GM21526 (cell line): ENCODE data around the gene BACH2.
A peak's percentile ranks its signal among the peaks of the same experiment; 100 is the strongest.
"Not testable (repeated sequence)": the region's sequence is repeated elsewhere in the genome, so short reads cannot be mapped to it uniquely, and the experiment has no call there.

Experiments
- ATAC-seq: cut with Tn5 transposase; IDR thresholded peaks from one replicate; pipeline ENCODE4 v1.9.1; 2021; ENCODE audit warnings: moderate library complexity; ENCODE audit not compliant: unreplicated experiment, low FRiP score

Gene BACH2

DNA sequence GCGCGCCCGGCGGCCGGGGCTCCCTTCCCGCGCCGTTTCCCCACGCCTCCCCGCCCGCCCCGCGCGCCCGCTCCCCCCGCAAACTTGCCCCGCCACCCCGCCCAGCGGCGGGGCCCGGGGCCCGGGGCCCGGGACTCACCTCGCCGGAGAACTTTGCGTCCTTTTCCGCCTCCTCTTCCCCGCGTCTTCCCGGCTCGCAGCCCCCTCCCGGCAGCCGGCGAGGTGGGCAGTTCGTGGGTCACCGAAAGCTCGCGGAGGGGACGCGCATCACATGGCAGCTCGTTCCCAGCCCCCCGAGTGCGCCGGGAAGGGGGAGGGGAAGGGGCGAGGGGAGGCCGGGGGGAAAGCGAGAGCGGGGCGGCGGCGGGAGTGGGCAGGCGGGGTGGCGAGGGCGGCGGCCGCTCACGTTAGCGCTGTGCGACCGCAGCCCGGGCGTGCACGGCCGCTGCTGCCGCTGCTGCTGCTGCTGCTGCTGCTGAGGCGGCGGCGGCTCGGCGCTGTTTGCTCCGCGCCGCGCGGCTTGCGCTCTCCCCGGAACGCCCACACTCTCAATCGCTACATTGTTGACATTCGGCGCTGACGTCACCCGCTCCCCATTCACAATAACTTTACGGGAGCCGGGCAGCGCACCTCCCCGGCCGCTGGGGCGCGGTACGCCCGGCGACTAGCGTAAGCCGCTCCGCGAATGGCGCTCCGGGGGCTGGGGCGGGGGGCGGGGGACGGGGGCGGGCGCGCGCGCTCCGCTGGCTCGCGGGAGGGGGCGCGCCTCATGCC, at the start of gene BACH2:
Gene BACH2, minus strand, starts transcription at position 503 of the 774 bp plus-strand sequence. CDS start 287,999 bp downstream, outside the sequence.
- peak; percentile 80 for ATAC-seq

DNA sequence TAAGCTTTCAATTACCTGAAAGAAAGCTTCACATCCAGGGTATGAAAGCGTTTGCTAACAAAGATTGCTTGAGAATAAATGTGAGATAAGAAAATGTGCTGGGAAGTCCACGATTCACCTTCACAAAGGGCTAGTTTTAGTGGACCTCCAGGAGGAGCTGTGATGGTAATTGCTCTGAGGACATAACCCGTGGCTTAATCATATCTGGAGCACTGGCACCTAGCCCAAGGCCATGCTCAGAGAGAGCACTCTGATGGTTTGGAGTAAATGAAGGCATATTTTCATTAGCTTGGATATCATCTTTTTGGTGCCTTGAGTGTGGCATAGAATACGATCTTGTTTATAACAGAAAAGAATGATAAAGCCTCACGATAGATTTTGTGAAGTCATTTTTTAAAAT, 46.9 kb upstream of the BACH2 start:
- no peak for ATAC-seq

DNA sequence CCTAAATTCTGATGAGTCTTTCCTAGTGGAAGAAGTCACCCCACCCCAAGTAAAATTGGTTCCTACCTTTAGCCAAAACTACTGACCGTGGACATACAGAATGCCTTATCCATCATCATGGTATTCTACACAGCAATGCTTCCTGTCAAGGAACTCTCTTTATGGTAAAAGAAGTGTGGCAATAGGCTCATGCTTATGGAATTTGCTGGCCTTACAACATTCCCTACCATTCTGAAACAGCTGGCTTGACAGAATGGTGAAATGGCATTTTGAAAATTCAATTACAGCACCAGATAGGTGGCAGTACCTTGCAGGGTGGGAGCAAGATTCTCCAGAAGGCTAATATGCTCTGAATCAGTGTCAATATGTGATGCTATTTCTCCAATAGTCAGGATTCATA, 41.8 kb upstream of the BACH2 start:
- ATAC-seq, result no peak

DNA sequence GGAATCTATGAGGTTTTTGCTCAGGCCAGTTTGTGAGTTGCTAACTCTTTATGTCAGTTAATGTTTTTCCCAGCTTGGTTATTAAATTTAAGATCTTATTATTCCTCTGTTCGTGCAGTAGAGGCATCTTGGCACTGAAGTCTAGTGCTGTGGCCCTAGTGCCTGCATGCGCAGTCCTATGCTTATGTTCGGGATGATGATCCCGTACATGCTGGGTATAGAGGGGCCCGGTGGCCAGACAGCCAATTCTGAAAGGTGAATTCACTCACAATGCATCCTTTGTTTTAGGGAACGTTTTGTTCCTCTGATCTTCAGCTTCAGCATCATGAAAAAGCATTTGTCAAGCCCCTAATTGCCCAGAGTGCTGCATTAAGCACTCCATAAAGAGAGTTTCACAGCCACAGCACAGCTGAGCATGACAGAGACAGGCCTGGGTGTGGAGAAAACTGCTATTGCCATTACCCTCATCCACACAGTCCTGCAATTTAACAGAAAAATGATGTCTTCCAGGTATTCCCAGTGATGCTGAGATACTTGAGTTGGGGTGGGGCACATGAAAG, 39.8 kb upstream of the BACH2 start:
- no peak for ATAC-seq

DNA sequence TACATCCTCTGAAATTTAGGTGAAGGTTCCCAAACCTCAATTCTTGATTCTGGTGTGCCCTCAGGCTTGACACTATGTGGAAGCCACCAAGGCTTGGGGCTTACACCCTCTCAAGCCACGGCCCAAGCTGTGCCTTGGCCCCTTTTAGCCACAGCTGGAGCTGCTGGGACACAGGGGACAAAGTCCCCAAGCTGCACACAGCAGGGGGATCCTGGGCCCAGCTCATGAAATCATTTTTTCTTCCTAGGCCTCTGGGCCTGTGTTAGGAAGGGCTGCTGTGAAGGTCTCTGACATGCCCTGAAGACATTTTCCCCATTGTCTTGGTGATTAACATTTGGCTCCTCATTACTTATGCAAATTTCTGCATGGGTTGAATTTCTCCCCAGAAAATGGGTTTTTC, 37.3 kb upstream of the BACH2 start:
- ATAC-seq, result no peak

DNA sequence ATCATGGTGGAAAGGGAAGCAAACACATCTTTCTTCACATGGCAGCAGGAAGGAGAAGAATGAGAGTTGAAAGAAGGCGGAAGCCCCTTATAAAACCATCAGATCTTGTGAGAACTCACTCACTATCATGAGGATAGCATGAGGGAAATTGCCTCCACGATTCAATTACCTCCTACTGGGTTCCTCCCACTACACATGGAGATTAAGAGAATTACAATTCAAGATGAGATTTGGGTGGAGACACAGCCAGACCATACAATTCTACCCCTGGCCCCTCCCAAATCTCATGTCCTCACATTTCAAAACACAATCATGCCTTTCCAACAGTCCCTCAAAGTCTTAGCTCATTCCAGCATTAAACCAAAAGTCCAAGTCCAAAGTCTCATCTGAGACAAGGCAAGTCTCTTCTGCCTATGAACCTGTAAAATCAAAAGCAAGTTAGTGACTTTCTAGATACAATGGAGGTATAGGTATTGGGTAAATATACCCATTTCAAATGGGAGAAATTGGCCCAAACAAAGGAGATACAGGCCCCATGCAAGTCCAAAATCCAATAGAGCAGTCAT, 36.4 kb upstream of the BACH2 start:
- ATAC-seq, result not testable (repeated sequence)

DNA sequence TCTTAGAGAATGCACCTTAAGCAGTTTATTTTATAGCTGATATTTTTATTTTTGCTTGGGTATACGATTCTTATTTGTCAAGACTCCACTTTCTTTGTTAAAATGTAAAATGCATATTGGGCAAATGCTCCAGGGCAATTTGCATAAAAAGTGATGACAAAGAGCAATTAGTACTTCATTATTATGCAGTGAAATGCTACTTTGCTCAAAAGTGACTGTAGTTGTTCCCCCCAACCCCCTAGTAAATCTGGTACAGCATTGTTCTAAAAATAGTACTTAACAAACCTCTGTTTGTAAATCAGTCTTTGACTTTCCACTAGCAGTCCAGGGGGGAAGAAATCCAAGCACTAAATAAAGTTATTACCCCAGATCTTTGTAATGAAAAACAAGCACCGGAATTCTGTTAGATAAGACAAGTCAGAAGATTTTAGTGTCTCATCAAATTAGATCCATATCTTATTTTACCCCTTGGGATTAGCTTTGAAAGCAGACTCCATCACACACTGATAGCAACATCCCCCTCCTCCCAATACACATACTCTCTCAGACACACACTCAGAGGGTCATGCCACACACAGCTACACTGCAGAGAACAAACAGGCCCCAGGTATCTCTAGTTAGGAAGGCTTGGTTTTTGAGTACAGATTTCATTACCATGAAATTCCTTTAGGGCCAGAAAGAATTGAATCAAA, 32.9 kb upstream of the BACH2 start:
- no peak for ATAC-seq

DNA sequence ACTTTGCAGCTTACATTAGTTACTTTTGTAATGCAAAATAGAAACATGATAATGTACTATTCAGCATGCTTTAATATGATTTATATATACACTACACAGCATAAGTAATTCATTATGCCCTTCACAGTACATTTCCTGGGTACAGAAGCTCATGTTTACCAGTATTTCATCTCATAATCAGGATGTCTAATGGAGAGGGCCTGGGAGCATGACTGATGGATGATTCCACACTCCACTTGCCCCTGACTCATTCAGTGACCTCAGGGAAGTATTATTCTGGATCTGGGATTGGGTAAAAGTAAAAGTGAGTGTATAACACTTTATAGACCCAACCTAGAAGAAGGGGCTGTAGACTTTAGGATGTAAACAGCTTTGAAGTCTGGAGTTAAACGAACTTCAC, 31.4 kb upstream of the BACH2 start:
- ATAC-seq, result no peak

DNA sequence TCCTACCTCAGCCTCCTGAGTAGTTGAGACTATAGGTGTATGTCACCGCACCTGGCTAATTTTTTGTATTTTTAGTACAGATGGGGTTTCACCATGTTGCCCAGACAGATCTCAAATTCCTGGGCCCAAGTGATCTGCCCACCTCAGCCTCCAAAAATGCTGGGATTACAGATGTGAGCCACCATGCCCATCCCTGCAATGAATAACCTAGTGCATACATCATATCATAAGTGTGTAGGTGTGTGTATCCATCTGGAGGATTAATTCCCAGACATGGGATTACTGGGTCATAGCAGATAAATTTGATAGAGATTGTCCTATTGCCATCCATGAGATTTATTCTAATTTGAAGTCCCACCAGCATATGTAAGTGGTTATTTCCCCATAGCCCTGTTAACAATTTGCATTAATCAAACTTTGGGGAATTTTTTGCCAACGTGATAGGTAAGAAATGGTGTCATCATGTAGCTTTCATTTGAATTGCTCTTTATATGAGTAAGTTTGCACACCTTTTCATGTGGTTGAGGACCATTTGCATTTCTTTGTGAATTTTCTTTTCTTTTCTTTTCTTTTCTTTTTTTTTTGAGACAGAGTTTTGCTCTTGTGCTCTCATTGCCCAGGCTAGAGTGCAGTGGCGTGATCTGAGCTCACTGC, 29.9 kb upstream of the BACH2 start:
- ATAC-seq, result no peak

DNA sequence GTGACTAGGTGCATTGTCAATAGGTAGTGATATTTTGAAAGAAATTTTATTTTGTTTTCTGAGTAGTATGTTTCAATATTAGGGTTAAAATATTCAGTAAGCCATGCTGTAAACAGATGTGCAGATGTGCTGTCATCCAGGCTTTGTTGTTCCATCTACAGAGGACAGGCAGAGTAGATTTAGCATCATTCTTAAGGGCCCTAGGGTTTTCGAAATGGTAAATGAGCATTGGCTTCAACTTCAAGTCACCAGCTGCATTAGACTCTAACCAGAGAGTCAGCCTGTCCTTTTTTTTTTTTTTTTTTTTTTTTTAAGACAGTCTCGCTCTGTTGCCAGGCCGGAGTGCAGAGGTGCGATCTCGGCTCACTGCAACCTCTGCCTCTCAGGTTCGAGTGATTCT, 27.1 kb upstream of the BACH2 start:
- ATAC-seq, result no peak

DNA sequence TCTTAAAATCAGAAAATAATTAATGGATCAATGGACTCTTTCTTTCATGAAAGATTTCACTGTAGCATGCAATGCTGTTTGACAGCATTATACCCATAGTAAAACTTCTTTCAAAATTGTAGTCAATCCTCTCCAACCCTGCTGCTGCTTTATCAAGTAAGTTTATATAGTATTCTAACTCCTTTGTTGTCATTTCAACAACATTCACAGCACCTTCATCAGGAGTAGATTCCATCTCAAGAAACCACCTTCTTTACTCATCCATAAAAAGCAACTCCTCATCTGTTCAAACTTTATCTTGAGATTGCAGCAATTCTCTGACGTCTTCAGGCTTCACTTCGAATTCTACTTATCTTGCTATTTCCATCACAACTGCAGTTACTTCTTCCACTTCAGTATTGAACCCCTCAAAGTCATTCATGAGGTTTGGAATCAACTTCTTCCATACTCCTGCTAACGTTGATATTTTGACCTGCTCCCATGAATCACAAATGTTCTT, 26.4 kb upstream of the BACH2 start:
- no peak for ATAC-seq

DNA sequence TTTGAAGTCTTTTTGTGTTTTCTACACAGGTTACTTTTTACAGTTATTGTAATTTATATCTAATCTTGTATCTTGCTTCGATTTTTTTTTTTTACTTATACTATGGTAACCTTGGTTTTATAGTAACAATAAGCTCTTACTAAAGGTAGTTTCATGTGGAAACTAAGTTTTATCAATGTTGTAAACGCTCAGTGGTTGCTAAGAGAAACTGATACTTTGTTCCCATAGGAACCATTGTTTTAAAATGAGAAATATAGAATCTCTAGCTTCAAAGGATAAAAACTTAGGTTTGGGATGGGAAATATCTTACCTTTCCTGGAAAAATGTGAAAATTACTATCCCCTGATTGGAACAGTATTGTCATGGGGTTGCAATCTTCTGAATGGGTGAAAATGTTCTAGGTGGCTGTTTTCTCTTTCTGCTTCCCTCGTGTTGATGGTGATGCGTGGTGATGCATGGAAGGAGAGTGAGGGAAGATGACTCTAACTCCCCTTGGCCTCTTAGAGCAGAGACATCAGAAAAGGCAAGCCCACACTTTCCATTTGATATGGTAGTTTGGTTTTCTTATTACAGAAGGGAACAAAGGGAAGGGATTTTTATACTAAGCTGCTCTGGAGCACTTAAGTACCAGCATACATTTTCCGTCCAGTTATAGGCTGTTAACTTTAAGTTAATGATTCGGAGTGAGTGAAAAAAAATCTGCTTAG, 23.5 kb upstream of the BACH2 start:
- no peak for ATAC-seq

DNA sequence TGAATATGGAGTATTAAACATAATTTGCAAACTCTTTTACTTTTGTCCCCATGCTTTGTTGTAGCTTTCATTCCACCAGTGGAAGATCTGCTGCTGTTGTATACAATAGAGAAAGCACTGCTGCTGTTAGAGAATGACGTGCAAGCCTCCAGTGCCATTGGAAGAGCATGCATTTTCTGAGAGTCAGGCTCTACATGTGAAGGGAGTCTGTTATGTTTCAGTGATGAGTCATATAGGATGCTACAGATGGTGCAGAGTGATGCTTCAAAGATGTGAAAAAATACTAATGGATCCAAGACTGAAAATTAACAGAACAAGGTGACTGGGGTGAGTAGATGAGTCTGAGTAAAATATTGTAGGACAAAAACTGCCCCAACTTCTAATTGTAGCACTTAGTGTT, 22.4 kb upstream of the BACH2 start:
- ATAC-seq, result no peak

DNA sequence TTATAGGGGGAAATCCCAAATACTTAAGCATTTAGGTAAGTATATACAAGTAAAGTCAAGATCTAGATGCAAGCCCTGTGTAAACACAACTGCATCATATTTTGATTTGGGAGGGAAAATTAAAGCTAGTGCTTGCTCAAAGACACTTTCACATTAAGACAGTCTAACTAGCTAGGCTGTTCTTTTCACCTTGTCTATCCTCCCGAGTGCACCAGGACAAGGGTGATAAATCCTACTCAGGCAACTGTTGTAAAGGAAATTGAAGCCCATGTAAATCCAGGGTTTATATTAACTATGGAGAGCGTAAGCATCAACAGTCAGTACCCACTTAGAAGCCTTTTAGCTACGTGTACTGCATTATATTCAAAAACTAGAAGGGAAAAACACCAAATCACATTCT, 19.3 kb upstream of the BACH2 start:
- no peak for ATAC-seq

DNA sequence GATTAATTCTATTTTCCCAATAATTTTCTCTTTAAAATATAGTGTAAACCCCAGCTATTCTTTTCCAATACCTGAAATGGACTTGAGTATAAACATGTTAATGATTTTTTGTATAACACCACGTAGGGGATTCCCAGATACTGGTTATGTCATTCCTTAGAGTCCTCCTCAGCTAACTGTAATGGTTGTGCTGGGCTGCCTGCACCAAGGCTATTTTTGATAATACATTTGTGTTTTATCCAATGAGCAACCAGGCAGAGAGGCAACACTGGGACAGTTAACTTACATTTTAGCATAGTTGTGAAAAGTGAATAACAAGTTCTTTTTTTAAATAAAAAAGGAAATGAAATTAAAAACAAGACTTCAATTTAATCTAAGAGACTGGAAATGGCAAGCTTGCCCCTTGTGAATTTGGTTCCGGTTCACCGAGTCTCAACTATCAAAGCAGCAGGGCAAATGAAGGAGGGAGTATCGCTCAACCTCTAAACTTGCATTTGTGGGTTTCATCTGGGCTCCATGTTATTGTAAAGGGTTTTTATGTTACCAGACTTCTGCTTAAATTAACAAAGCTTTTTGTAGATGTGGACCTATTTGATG, 18.8 kb upstream of the BACH2 start:
- ATAC-seq, result no peak

DNA sequence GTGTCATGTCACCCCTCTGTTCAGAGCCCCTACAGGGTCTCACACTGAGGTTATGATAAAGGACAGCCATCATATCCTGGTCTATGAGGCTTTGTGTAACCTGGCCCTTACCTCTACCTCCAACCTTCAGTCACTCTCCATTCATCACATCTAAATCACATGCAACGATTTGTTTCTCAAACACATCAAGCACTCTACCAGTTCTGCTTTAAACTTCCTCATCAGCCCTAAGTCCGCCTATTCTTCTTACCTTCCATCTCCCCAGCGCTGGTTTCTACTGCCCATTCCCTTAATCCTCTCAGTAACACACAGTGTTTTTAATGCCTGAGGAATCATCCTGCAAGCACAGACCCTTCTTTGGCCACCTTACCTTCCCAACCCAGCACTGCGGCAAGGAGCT, 17.9 kb upstream of the BACH2 start:
- no peak for ATAC-seq

DNA sequence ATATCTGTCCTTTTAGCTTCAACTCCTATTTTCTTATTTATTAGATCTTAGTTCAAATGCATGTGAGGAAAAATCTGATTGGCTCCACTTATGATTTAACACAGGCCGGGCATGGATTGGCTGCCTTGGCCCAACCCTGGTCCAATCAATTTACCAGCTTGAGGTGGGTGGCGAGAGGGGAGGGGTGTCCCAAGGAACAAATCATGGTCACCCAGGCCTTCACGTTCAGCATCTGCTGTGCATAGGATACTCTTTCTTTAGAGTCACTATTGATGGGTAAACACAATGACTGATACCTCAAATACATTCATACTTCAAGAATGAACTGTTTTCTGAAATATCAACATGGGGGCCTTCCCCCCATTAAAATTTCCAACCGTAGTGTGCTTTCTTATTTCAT, 14.9 kb upstream of the BACH2 start:
- no peak for ATAC-seq

DNA sequence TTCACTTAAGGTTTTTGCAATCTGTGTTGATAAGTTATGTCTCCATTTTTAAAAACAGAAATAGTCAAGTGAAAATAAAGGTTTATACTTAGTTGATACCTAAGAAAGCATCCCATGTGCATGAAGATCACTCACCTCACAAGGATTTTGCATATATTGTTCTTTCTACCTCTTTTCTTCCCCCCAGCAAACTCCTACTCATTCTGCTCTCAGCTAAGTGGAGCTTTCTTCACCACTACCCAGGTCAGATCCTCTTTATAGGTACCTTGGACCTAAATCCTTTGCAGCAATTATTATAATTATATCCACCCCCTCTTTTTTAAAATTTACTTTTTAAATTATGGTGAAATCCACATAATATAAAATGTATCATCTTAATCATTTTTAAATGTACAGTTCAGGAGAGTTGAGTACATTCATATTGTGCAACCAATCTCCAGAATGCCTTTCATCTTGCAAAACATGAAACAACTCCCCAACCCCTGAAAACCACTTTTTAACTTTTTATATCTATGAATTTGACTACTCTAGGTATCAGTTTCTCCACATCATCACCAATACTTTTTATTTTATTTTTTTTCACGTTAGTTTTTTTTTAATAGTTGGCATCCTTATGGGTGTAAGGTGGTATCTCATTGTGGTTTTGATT, 9.3 kb upstream of the BACH2 start:
- no peak for ATAC-seq

DNA sequence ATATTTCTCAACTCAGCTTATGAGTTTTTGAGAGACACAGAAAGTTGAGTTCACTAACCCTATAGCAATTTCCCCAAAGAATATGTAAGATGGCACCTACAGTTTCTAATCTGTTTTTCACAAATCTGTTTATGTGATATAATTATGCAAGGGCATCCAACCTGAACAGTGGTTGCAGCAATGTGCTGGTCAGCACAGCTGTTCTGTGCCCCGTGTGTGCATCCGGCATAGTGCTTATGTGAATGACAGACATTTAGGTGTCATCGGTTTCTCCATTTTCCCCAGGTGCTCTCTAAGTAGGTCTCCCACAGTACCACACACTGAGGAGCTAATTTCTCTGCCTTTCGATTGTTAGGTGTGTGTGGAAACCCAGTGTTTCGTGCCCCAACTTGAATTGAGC, 7.7 kb upstream of the BACH2 start:
- ATAC-seq, result no peak
